A673 (cell line): ENCODE results near the gene SLC38A3. TPM values are rescaled to one million over a fixed set of nuclear protein-coding genes. Genes with fewer than 3 reads are reported as not detected.
A peak's percentile ranks its signal among the peaks of the same experiment; 100 is the strongest.

Experiments used
- BruUV-seq: library from RNA; stranded (reverse); fragments of 400-500 nt; replicated peaks from 2 replicates; lab custom pipeline; 2021; lab: Mats Ljungman, UMichigan
- CTCF ChIA-PET: fragments of 300-600 bp; sonication (Branson Sonifier 250); formaldehyde crosslinking; loops from one replicate; lab custom pipeline; 2022; ENCODE audit warnings: antibody characterized with exemption; lab: Charles Lee
- POLR2A ChIA-PET: fragments of 300-600 bp; sonication (Branson Sonifier 250); formaldehyde crosslinking; loops from one replicate; lab custom pipeline; 2022; ENCODE audit warnings: antibody characterized with exemption; ENCODE audit not compliant: low non-redundant PET; lab: Charles Lee
- DNase-seq: peaks from one replicate; pipeline ENCODE4 v3.0.0-alpha.2; 2015; ENCODE audit warnings: low spot score
- H3K27ac ChIP-seq: fragments of 200-600 bp; sonication (generic); 2 replicates; pipeline ENCODE4 v1.5.1; 2016; ENCODE audit warnings: mixed run types, low read depth, mild to moderate bottlenecking, mixed read lengths, antibody characterized with exemption, low read length; ENCODE audit not compliant: poor library complexity, severe bottlenecking
- H3K27me3 ChIP-seq: fragments of 200-600 bp; sonication (generic); replicated peaks from 2 replicates; pipeline ENCODE4 v1.6.1; 2017; ENCODE audit warnings: mixed run types, low read depth, mild to moderate bottlenecking, mixed read lengths, antibody characterized with exemption, low read length; ENCODE audit not compliant: insufficient read depth, poor library complexity
- H3K36me3 ChIP-seq: fragments of 200-600 bp; sonication (generic); 2 replicates; pipeline ENCODE4 v1.6.1; 2016; ENCODE audit warnings: mixed run types, mild to moderate bottlenecking, mixed read lengths, antibody characterized with exemption, low read length; ENCODE audit not compliant: insufficient read depth, poor library complexity, severe bottlenecking
- H3K4me1 ChIP-seq: fragments of 200-600 bp; sonication (generic); 2 replicates; pipeline ENCODE4 v1.6.1; 2017; ENCODE audit warnings: mixed run types, mild to moderate bottlenecking, mixed read lengths, antibody characterized with exemption, low read length; ENCODE audit not compliant: insufficient read depth, poor library complexity, severe bottlenecking
- H3K4me3 ChIP-seq: fragments of 200-600 bp; sonication (generic); 2 replicates; pipeline ENCODE4 v1.5.1; 2016; ENCODE audit warnings: low read depth, mixed run types, mild to moderate bottlenecking, mixed read lengths, low read length; ENCODE audit not compliant: poor library complexity, severe bottlenecking
- H3K9me3 ChIP-seq: fragments of 200-600 bp; sonication (generic); 2 replicates; pipeline ENCODE4 v1.6.1; 2016; ENCODE audit warnings: mixed run types, low read depth, mild to moderate bottlenecking, mixed read lengths, antibody characterized with exemption, low read length; ENCODE audit not compliant: poor library complexity, severe bottlenecking
- CTCF ChIP-seq: fragments of 300-800, 200-600 bp; sonication (generic); conservative IDR thresholded peaks from 2 replicates; pipeline ENCODE4 v1.5.1; 2017; ENCODE audit warnings: low read depth, mild to moderate bottlenecking, antibody characterized with exemption, low read length, moderate library complexity, mixed read lengths
- EZH2 ChIP-seq: fragments of 200-600 bp; sonication (generic); IDR thresholded peaks from 2 replicates; pipeline ENCODE4 v1.6.1; 2017; ENCODE audit warnings: borderline replicate concordance, low read depth, mild to moderate bottlenecking, mixed read lengths, antibody characterized with exemption, low read length; ENCODE audit not compliant: poor library complexity, severe bottlenecking
- intact Hi-C: fragments of 100-400 bp; cut with micrococcal nuclease; formaldehyde crosslinking; loops from one replicate; pipeline ENCODE4 v1.10.0; 2022; ENCODE audit not compliant: unreplicated experiment
- total RNA-seq: library from RNA; stranded (reverse); gene quantifications from 2 replicates; pipeline ENCODE4 v1.2.3, GENCODE V29; 2021

The SLC38A3 gene
- total RNA-seq, 1 experiment from 2014 or later, result not detected

DNA sequence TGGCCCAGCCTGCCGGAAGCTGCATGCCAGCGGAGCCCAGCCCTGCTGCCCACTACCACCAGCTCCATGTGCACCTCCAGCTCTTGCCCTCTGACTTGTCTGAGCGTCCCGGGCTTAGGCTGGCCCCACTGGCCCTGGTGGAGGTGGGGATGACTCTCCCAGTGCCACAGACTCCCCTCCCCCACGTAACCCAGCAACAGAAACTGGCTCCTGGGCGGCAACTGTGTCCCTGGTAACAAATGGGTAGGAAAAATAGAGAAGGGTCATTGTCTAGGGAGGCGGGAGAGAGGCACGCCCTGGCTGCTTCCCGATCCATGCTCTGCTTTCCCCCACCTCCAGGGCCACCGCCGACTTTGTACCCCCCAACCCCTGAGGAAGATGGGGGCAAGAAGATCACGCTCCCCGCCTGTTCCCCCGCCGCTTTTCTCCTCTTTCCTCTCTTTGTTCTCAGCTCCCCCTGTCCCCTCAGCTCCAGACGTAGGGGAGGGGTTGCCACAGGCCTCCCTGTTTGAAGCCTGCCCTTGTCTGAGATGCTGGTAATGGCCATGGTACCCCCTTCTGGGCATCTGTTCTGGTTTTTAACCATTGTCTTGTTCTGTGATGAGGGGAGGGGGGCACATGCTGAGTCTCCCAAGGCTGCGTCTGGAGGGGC is 53.1 kb downstream of the SLC38A3 start:
- TF ChIP-seq CTCF (no peak), EZH2 (no peak)
- DNase-seq, result no peak
- POLR2A ChIA-PET, result interaction anchor here (0.6 kb wide), 1 partner anchor 28 kb away, joined by 5 read pairs; no protein-coding TSS in a partner anchor
- Histone ChIP-seq H3K27ac (no peak overlapping the region), H3K9me3 (no peaks in the 10 kb centered on the region), H3K4me3 (no peak overlapping the region), H3K36me3 (peaks cover 15% of the 10 kb centered on the region), H3K4me1 (no peaks in the 10 kb centered on the region), H3K27me3 (no peaks in the 10 kb centered on the region)
- CTCF ChIA-PET, result interaction anchor here (0.6 kb wide), 2 partner anchors 101 to 129 kb away, joined by 3 to 5 read pairs; no protein-coding TSS in a partner anchor
- intact Hi-C loops, result no loop called here
- no TSS peak for BruUV-seq

DNA sequence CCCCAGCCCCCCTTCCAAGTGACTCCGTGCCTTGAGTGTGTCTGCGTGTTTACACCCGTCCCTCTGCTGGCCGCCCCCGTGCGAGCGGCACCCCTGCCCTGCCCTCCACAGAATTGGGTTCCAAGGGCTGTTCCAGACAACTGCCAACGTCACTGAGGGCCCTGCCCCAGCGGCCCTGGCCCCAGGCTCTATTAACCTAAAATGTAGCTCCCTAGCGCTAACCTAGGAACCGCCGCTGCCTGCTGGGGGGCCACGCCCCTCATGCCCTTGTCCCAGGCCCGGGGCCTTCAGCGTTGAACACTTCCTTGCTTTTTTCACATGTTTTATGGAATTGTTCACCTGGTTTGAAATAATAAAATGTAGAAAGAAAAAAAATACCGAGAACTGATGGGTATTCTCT is 53.9 kb downstream of the SLC38A3 start:
- POLR2A ChIA-PET, result interaction anchor here (0.6 kb wide), 2 partner anchors 29 to 179 kb away, joined by 5 to 7 read pairs; no protein-coding TSS in a partner anchor
- H3K27me3 ChIP-seq, result no peaks in the 10 kb centered on the region
- no peak overlapping the region for H3K4me3 ChIP-seq
- H3K36me3 ChIP-seq, result peaks cover 15% of the 10 kb centered on the region
- H3K9me3 ChIP-seq, result no peaks in the 10 kb centered on the region
- TF ChIP-seq CTCF (no peak), EZH2 (no peak)
- CTCF ChIA-PET, result interaction anchor here (0.6 to 0.7 kb wide), 2 partner anchors 26 to 28 kb away, joined by 3 read pairs; no protein-coding TSS in a partner anchor
- no TSS peak for BruUV-seq
- intact Hi-C loops, result no loop called here
- no peak for DNase-seq
- no peak overlapping the region for H3K27ac ChIP-seq
- no peaks in the 10 kb centered on the region for H3K4me1 ChIP-seq

GRCh38 chr3:50259432-50260026 is 54.5 kb downstream of the SLC38A3 start:
- no peak for DNase-seq
- POLR2A ChIA-PET, result interaction anchor here (0.6 kb wide), 1 partner anchor 180 kb away, joined by 7 read pairs; no protein-coding TSS in a partner anchor

More at GRCh38 chr3:50259432-50260026, 54.5 kb downstream of the SLC38A3 start:
- no peak for TF ChIP-seq CTCF
- TF ChIP-seq EZH2, result no peak
- peak overlapping the region; percentile 16 for H3K27ac ChIP-seq
- no TSS peak for BruUV-seq
- CTCF ChIA-PET, result interaction anchor here (0.7 kb wide), 1 partner anchor 29 kb away, joined by 3 read pairs; no protein-coding TSS in a partner anchor
- H3K36me3 ChIP-seq, result peaks cover 15% of the 10 kb centered on the region
- H3K27me3 ChIP-seq, result no peaks in the 10 kb centered on the region
- H3K4me1 ChIP-seq, result peaks cover 4% of the 10 kb centered on the region
- intact Hi-C loops, result loop anchor here (10.0 kb wide), 1 partner anchor 135 kb away; no protein-coding TSS in a partner anchor
- no peaks in the 10 kb centered on the region for H3K9me3 ChIP-seq
- no peak overlapping the region for H3K4me3 ChIP-seq
